ENCODE measurements around the gene PTPRCAP. TPM values are rescaled to one million over a fixed set of nuclear protein-coding genes. Genes with fewer than 3 reads are reported as not detected.

The PTPRCAP gene
- total RNA-seq, 4 donors from 2014 or later = 0.29 to 5.0 (median 1.9) TPM

DNA sequence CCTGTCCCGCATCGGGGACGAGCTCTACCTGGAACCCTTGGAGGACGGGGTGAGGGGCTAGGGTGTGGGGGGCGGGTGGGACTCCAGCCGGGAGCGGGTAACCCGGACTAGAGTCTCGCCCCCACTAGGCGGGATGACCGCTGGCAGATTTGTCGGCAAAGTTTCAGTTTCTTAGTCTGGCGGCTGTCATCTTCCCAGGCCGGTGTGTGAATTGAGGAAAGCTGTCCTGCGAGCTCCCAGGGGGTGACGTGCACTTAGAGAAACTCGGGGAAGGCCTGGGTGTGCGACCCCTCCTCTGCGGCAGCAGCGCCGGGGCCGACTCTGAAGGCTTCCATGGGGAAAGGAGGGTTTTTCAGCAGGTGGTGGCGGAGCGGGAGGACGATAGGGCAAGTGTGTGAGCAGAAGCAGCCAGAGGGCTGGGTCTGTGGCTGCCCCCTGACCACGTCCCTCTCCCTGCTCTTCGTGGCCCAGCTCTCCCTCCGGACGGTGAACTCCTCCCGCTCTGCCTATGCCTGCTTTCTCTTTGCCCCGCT, 45.2 kb downstream of the PTPRCAP start:
- Histone ChIP-seq H3K4me3 (peak overlapping the region; percentile 55 to 76), H3K27me3 (no peaks in the 10 kb centered on the region), H3K27ac (peak overlapping the region; percentile 65 to 84), H3K9me3 (no peaks in the 10 kb centered on the region), H3K36me3 (no peaks in the 10 kb centered on the region), H3K4me1 (no peaks in the 10 kb centered on the region)
- intact Hi-C loops (cut with DNase I; ENCODE audit: low total_unique reads) = no loop called here
- DNase-seq = no peak
- TF ChIP-seq, protein P1, sequence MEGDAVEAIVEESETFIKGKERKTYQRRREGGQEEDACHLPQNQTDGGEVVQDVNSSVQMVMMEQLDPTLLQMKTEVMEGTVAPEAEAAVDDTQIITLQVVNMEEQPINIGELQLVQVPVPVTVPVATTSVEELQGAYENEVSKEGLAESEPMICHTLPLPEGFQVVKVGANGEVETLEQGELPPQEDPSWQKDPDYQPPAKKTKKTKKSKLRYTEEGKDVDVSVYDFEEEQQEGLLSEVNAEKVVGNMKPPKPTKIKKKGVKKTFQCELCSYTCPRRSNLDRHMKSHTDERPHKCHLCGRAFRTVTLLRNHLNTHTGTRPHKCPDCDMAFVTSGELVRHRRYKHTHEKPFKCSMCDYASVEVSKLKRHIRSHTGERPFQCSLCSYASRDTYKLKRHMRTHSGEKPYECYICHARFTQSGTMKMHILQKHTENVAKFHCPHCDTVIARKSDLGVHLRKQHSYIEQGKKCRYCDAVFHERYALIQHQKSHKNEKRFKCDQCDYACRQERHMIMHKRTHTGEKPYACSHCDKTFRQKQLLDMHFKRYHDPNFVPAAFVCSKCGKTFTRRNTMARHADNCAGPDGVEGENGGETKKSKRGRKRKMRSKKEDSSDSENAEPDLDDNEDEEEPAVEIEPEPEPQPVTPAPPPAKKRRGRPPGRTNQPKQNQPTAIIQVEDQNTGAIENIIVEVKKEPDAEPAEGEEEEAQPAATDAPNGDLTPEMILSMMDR (IDR thresholded peaks at IDR 0.05) = no peak
- no peak for TF ChIP-seq POLR2A (IDR thresholded peaks at IDR 0.05)

DNA sequence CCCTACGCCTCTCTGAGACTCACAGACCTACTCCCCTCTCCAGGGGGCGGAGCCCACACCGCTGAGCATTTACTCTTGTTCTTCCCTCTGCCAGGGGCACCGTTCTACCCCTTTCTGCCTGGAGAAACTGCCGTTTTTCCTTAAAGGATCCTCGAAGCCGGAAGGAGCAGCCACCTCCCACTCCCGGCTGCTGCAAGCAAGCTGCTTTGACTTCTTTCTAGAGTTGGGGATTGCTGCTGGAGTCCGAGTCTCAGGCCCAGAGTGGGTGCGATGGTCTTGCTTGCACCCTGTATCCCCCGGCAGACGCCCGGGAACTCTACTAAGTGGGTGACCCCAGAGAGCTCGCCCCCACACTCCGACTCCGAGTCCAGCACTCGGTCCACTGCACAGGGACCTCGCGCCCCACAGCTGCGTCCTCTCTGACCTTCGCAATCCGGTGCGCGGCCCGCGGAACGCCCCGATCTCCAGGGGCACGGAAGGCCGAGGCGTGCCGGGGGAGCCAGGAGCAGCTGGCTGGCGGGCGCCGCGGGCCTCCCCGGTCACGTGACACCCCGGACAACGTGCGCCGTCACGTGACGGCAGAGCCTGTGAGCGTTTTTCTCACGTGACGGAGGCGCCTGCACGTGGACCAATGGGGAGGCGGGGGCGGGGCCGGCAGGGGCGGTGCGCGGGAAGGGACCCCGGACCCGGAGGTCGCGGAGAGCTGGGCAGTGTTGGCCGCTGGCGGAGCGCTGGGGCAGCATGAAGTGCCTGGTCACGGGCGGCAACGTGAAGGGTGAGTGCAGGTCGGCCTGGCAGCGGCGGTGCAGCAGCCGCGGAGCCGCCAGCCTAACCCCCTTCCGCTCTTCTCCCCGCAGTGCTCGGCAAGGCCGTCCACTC, 45.9 kb downstream of the PTPRCAP start, which contains the start of gene RAD9A:
Gene RAD9A (plus strand): TSS at position 683 of the 879 bp plus-strand sequence. CDS start 59 bp downstream, at position 742.
- Histone ChIP-seq H3K27ac (peak within 1 kb of the TSS; percentile 83 to 84), H3K27me3 (no peaks in the 10 kb centered on the region), H3K9me3 (no peaks in the 10 kb centered on the region), H3K36me3 (no peaks in the 10 kb centered on the region), H3K4me1 (no peaks in the 10 kb centered on the region), H3K4me3 (peak within 1 kb of the TSS; percentile 55 to 76)
- DNase-seq = peak; percentile 92 to 95
- peak in 1 of 2 donors; percentile 61 for TF ChIP-seq POLR2A (IDR thresholded peaks at IDR 0.05)
- TF ChIP-seq, protein P1 (IDR thresholded peaks at IDR 0.05) = peak in 1 of 4 experiments; percentile 36
- intact Hi-C loops (cut with DNase I; ENCODE audit: low total_unique reads) = no loop called here

DNA sequence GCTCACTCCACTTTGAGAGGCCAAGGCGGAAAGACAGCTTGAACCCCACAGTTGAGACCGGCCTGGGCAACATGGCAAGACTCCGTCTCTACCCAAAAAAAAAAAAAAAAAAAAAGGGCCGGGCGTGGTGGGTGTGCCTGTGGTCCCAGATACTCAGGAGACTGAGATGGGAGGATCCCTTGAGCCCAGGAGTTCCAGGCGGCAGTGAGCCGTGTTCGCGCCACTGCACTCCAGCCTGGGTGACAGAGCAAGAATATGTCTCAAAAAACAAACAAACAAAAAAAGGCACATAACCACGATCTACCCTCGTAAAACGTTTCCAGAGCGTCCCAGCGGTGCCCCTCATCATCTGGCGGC, 46.6 kb downstream of the PTPRCAP start:
- intact Hi-C loops (cut with DNase I; ENCODE audit: low total_unique reads) = no loop called here
- peak overlapping the region; percentile 83 to 84 for H3K27ac ChIP-seq

GRCh38 chr11:67389477-67389876, 48.0 kb downstream of the PTPRCAP start:
- Histone ChIP-seq H3K36me3 (no peaks in the 10 kb centered on the region), H3K9me3 (no peaks in the 10 kb centered on the region), H3K27ac (no peak overlapping the region), H3K27me3 (no peaks in the 10 kb centered on the region), H3K4me1 (no peaks in the 10 kb centered on the region), H3K4me3 (no peak overlapping the region)
- no peak for DNase-seq
- TF ChIP-seq, protein P1 (IDR thresholded peaks at IDR 0.05) = peak in 3 of 4 experiments; percentile 35 to 55 (median 54)
- no peak for TF ChIP-seq POLR2A (IDR thresholded peaks at IDR 0.05)
- intact Hi-C loops (cut with DNase I; ENCODE audit: low total_unique reads) = loop anchor here (5.0 to 10.0 kb wide), 2 partner anchors 42 to 125 kb away; partner anchors contain the start of gene GRK2

More for the DNA sequence above, 46.6 kb downstream of the PTPRCAP start:
- Histone ChIP-seq H3K36me3 (no peaks in the 10 kb centered on the region), H3K4me3 (peak overlapping the region; percentile 55 to 76), H3K9me3 (no peaks in the 10 kb centered on the region), H3K4me1 (no peaks in the 10 kb centered on the region), H3K27me3 (no peaks in the 10 kb centered on the region)
- TF ChIP-seq POLR2A (IDR thresholded peaks at IDR 0.05) = no peak
- TF ChIP-seq, protein P1 (IDR thresholded peaks at IDR 0.05) = no peak
- DNase-seq = no peak

DNA sequence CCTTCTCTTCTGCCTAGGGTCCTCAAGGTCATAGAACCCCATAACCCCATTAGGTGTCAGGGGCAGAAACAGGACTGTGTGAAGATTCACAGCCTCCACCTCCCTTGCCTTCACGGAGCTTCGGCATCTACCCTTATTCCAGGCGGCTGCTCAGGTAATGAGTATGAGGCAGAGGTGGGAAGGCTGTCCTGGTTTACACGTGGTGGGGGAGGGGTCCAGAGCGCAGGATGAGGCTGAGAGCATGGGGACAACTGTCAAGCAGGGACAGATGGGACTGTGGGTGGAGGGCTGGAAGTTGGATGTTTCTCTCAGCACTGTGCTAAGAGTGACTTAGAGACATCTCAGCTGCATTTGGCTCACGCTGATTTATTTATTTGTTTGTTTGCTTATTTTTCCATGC, 50.0 kb downstream of the PTPRCAP start:
- Histone ChIP-seq H3K4me3 (no peak overlapping the region), H3K27me3 (no peaks in the 10 kb centered on the region), H3K27ac (no peak overlapping the region), H3K36me3 (no peaks in the 10 kb centered on the region), H3K9me3 (no peaks in the 10 kb centered on the region), H3K4me1 (no peaks in the 10 kb centered on the region)
- intact Hi-C loops (cut with DNase I; ENCODE audit: low total_unique reads) = loop anchor here (5.0 to 10.0 kb wide), 2 partner anchors 40 to 123 kb away; partner anchors contain the start of gene GRK2
- no peak for TF ChIP-seq POLR2A (IDR thresholded peaks at IDR 0.05)
- TF ChIP-seq, protein P1 (IDR thresholded peaks at IDR 0.05) = no peak
- DNase-seq = no peak
